ENCODE measurements around the gene RAB14. TPM values are rescaled to one million over a fixed set of nuclear protein-coding genes. Genes with fewer than 3 reads are reported as not detected.

RAB14 gene
- total RNA-seq, 1 experiment from 2014 or later: 63.1 TPM

DNA sequence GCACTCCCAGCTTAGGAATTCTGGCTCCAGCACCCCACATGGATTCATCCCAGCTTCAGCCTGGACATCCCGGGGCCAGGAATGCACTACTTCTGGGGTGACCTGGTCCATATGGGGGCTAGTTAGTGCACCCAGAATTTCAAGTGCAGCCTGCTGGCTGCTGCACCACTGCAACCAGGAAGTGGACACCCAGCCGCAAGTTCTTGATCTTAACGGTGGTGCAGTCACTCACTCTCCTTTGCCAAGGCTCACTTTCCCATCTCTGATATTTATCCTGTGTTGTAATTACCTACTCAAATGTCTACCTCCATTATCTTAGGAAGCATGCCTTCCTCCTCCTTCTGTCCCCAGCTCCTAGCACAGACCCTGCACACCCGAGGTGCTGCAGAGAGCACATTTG, 26.2 kb upstream of the RAB14 start (continued):
- TF ChIP-seq ZBTB33 (IDR thresholded peaks at IDR 0.05; ENCODE audit: extremely low read depth, insufficient replicate concordance, low read length) (no peak), ZNF274 (IDR thresholded peaks at IDR 0.05; ENCODE audit: low read depth, low read length) (no peak)

DNA sequence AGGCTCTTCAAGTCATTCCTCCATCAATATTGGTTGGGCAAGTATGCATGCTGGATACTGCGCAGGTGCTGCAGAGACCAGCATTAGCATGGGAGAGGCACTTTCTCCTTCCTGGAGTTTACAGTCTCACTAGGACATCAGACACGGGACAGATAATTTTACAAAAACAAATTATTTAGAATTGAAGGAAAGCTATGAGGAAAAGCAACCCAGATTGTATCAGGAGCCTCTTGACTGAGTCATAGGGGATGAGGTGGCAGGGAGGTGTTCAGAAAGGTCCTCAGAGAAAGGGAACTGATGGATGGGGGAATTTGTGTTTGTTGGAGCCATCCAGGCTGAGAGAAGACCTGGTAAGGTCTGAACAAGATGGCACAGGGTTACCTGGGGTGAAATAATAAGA, 24.5 kb upstream of the RAB14 start:
- H2AFZ ChIP-seq (ENCODE audit: low read depth, low read length, poor library complexity, severe bottlenecking): no peak overlapping the region
- H3K27me3 ChIP-seq (ENCODE audit: insufficient read depth, low read length): no peaks in the 10 kb centered on the region
- no peak overlapping the region for H3K27ac ChIP-seq (ENCODE audit: low read depth, low read length)
- no peak overlapping the region for H3K9ac ChIP-seq (ENCODE audit: low read length)
- no TSS peak for BruUV-seq (replicated peaks)
- POLR2A ChIA-PET: no interaction called here
- CTCF ChIA-PET: interaction anchor here (0.7 kb wide), 1 partner anchor 13 kb away, joined by 3 read pairs; no protein-coding TSS in a partner anchor
- ATAC-seq (no peak), DNase-seq (ENCODE audit: low read depth, low spot score) (no peak)
- H3K4me2 ChIP-seq (ENCODE audit: low read length): peak overlapping the region; percentile 8; the same call in 1 of the 2 replicates
- H3K9me3 ChIP-seq (ENCODE audit: control insufficient read depth in 1 of 2, insufficient read depth in 1 of 2, low read depth in 1 of 2, low read length in 2 of 2): no peaks in the 10 kb centered on the region
- H3K79me2 ChIP-seq (ENCODE audit: insufficient read depth, low read length): no peaks in the 10 kb centered on the region
- TF ChIP-seq ZNF274 (IDR thresholded peaks at IDR 0.05; ENCODE audit: low read depth, low read length): no peak
- TF ChIP-seq, protein P1, sequence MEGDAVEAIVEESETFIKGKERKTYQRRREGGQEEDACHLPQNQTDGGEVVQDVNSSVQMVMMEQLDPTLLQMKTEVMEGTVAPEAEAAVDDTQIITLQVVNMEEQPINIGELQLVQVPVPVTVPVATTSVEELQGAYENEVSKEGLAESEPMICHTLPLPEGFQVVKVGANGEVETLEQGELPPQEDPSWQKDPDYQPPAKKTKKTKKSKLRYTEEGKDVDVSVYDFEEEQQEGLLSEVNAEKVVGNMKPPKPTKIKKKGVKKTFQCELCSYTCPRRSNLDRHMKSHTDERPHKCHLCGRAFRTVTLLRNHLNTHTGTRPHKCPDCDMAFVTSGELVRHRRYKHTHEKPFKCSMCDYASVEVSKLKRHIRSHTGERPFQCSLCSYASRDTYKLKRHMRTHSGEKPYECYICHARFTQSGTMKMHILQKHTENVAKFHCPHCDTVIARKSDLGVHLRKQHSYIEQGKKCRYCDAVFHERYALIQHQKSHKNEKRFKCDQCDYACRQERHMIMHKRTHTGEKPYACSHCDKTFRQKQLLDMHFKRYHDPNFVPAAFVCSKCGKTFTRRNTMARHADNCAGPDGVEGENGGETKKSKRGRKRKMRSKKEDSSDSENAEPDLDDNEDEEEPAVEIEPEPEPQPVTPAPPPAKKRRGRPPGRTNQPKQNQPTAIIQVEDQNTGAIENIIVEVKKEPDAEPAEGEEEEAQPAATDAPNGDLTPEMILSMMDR (IDR thresholded peaks at IDR 0.05 in 2 of 3, conservative IDR thresholded peaks at IDR 0.05 in 1 of 3; ENCODE audit: borderline replicate concordance in 1 of 3, insufficient read depth in 1 of 3, low read depth in 2 of 3, low read length in 2 of 3): no peak
- TF ChIP-seq REST (IDR thresholded peaks at IDR 0.05; ENCODE audit: low read depth): no peak
- no peak for TF ChIP-seq EGR1 (IDR thresholded peaks at IDR 0.05; ENCODE audit: low read depth)
- 0 out of 2 replicates have a peak, but pooled peaks have one; percentile 19 for TF ChIP-seq FOSL1 (IDR thresholded peaks at IDR 0.05; ENCODE audit: low read depth)
- intact Hi-C loops (cut with micrococcal nuclease): no loop called here
- no peaks in the 10 kb centered on the region for H3K9me2 ChIP-seq (ENCODE audit: insufficient read depth)
- H3K36me3 ChIP-seq (ENCODE audit: control insufficient read depth in 1 of 2, insufficient read depth in 2 of 2, low read length in 2 of 2): no peaks in the 10 kb centered on the region
- no peak overlapping the region for H3K4me3 ChIP-seq (replicated peaks in 1 of 2; ENCODE audit: low read depth in 1 of 2, low read length in 2 of 2)
- H3K4me1 ChIP-seq (ENCODE audit: control insufficient read depth in 1 of 2, insufficient read depth in 2 of 2, low read length in 2 of 2): peaks cover 0 to 14% of the 10 kb centered on the region in 2 experiments; a peak in 2 of 4 replicates
- H4K20me1 ChIP-seq (ENCODE audit: insufficient read depth): no peaks in the 10 kb centered on the region
- RAD21 ChIA-PET (ENCODE audit: low non-redundant PET in 1 of 2, low total read pairs in 2 of 2, uncharacterized antibody in 2 of 2, unreplicated experiment in 2 of 2): no interaction called here

Measured in HCT116 (cell line).